ENCODE data around the gene CLK1.

DNA sequence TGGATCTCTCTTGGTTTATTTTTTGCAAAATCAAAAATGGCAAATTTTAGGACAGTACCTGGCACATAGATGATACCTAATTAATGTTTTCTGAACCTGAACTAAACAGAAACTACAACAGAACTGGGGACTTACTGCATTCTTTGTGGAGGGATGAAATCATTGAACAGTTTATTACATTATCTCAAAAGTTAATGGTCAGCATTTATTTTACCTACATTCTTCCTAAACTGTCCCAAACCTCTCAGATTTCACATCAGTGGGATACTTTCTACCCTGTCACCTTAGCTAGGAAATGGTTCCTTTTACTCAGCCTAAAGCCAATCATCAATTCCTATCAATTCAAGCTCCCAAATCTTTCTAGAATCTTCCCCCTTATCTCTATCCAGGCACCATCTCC is 35.0 kb upstream of the CLK1 start:
- TF ChIP-seq RNF2 (IDR thresholded peaks at IDR 0.05; ENCODE audit: borderline replicate concordance, low read depth): no peak
- no peak for TF ChIP-seq POLR2A (IDR thresholded peaks at IDR 0.05; ENCODE audit: low read length)
- TF ChIP-seq, protein P1, sequence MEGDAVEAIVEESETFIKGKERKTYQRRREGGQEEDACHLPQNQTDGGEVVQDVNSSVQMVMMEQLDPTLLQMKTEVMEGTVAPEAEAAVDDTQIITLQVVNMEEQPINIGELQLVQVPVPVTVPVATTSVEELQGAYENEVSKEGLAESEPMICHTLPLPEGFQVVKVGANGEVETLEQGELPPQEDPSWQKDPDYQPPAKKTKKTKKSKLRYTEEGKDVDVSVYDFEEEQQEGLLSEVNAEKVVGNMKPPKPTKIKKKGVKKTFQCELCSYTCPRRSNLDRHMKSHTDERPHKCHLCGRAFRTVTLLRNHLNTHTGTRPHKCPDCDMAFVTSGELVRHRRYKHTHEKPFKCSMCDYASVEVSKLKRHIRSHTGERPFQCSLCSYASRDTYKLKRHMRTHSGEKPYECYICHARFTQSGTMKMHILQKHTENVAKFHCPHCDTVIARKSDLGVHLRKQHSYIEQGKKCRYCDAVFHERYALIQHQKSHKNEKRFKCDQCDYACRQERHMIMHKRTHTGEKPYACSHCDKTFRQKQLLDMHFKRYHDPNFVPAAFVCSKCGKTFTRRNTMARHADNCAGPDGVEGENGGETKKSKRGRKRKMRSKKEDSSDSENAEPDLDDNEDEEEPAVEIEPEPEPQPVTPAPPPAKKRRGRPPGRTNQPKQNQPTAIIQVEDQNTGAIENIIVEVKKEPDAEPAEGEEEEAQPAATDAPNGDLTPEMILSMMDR (IDR thresholded peaks at IDR 0.05): no peak
- TF ChIP-seq MYC (IDR thresholded peaks at IDR 0.05; ENCODE audit: borderline replicate concordance, low read length): no peak
- TF ChIP-seq CHD2 (IDR thresholded peaks at IDR 0.05; ENCODE audit: low read length, partially characterized antibody): no peak
- TF ChIP-seq HOXA7 (CRISPR knock-in tag; IDR thresholded peaks at IDR 0.05): no peak
